ENCODE measurements around the gene AMBRA1.

AMBRA1 gene

GRCh38 chr11:46617134-46617971, 23.5 kb upstream of the AMBRA1 start, which contains the start of the genes ATG13 and HARBI1:
ATG13 (plus strand) TSS chr11:46617553; CDS start chr11:46644292, 26,739 bp downstream.
HARBI1 (minus strand) TSS chr11:46617227; CDS start chr11:46616237, 990 bp downstream.
- TF ChIP-seq CTCF (IDR thresholded peaks at IDR 0.05; ENCODE audit: borderline replicate concordance, extremely low read depth, low read length, poor library complexity, severe bottlenecking) (peak; percentile 89), EZH2 (IDR thresholded peaks at IDR 0.05; ENCODE audit: borderline replicate concordance, low read depth, low read length, severe bottlenecking) (no peak)
- Histone ChIP-seq H2AFZ (ENCODE audit: low read depth, low read length) (peak within 1 kb of the TSS; percentile 94), H4K20me1 (ENCODE audit: insufficient read depth, low read length) (peaks cover 5% of the 10 kb centered on the region; the same call in 1 of the 2 replicates), H3K9ac (ENCODE audit: low read depth, low read length) (peak within 1 kb of the TSS; percentile 93), H3K4me1 (ENCODE audit: insufficient read depth, low read length) (peaks cover 66% of the 10 kb centered on the region), H3K9me3 (ENCODE audit: insufficient read depth, low read length, severe bottlenecking) (no peaks in the 10 kb centered on the region), H3K4me3 (ENCODE audit: low read depth in 1 of 2, low read length in 2 of 2) (peak within 1 kb of the TSS; percentile 55 to 94), H3K36me3 (ENCODE audit: insufficient read depth, low read length) (peaks cover 20% of the 10 kb centered on the region), H3K79me2 (ENCODE audit: insufficient read depth, low read length) (peaks cover 69% of the 10 kb centered on the region), H3K27me3 (ENCODE audit: insufficient read depth, low read length, poor library complexity) (no peaks in the 10 kb centered on the region), H3K4me2 (ENCODE audit: insufficient read depth, low read length) (peak within 1 kb of the TSS; percentile 91), H3K27ac (ENCODE audit: low read length) (peak within 1 kb of the TSS; percentile 98)
- ATAC-seq (ENCODE audit: insufficient read depth, low read depth): peak; percentile 97
- peak; percentile 91 for DNase-seq

GRCh38 chr11:46616551-46617133, 22.8 kb upstream of the AMBRA1 start:
- H3K27ac ChIP-seq (ENCODE audit: low read length): peak overlapping the region; percentile 98
- peak overlapping the region; percentile 93 for H3K9ac ChIP-seq (ENCODE audit: low read depth, low read length)
- H3K79me2 ChIP-seq (ENCODE audit: insufficient read depth, low read length): peaks cover 66% of the 10 kb centered on the region

GRCh38 chr11:46615756-46616155, 21.9 kb upstream of the AMBRA1 start:
- H3K27me3 ChIP-seq (ENCODE audit: insufficient read depth, low read length, poor library complexity): no peaks in the 10 kb centered on the region
- no peak overlapping the region; the same call in 1 of the 2 replicates for H3K9ac ChIP-seq (ENCODE audit: low read depth, low read length)
- no peaks in the 10 kb centered on the region for H3K9me3 ChIP-seq (ENCODE audit: insufficient read depth, low read length, severe bottlenecking)
- no peak for ATAC-seq (ENCODE audit: insufficient read depth, low read depth)
- TF ChIP-seq EZH2 (IDR thresholded peaks at IDR 0.05; ENCODE audit: borderline replicate concordance, low read depth, low read length, severe bottlenecking): no peak
- peaks cover 57% of the 10 kb centered on the region for H3K79me2 ChIP-seq (ENCODE audit: insufficient read depth, low read length)
- H3K4me1 ChIP-seq (ENCODE audit: insufficient read depth, low read length): peaks cover 67% of the 10 kb centered on the region
- H4K20me1 ChIP-seq (ENCODE audit: insufficient read depth, low read length): 0 out of 2 replicates have a peak, but pooled peaks cover 5% of the 10 kb centered on the region
- DNase-seq: no peak
- peak overlapping the region; percentile 91 for H3K4me2 ChIP-seq (ENCODE audit: insufficient read depth, low read length)
- peaks cover 8% of the 10 kb centered on the region for H3K36me3 ChIP-seq (ENCODE audit: insufficient read depth, low read length)
- peak overlapping the region in 1 of 2 experiments; percentile 94; a peak in 1 of 4 replicates for H3K4me3 ChIP-seq (ENCODE audit: low read depth in 1 of 2, low read length in 2 of 2)
- no peak overlapping the region for H3K27ac ChIP-seq (ENCODE audit: low read length)
- no peak overlapping the region for H2AFZ ChIP-seq (ENCODE audit: low read depth, low read length)

More at GRCh38 chr11:46616551-46617133, 22.8 kb upstream of the AMBRA1 start:
- H4K20me1 ChIP-seq (ENCODE audit: insufficient read depth, low read length): peaks cover 5% of the 10 kb centered on the region; the same call in 1 of the 2 replicates
- H2AFZ ChIP-seq (ENCODE audit: low read depth, low read length): peak overlapping the region; percentile 94
- peak overlapping the region; percentile 55 to 94; a peak in 3 of 4 replicates for H3K4me3 ChIP-seq (ENCODE audit: low read depth in 1 of 2, low read length in 2 of 2)
- no peaks in the 10 kb centered on the region for H3K27me3 ChIP-seq (ENCODE audit: insufficient read depth, low read length, poor library complexity)
- ATAC-seq (ENCODE audit: insufficient read depth, low read depth) (no peak), DNase-seq (no peak)
- H3K9me3 ChIP-seq (ENCODE audit: insufficient read depth, low read length, severe bottlenecking): no peaks in the 10 kb centered on the region
- H3K4me2 ChIP-seq (ENCODE audit: insufficient read depth, low read length): peak overlapping the region; percentile 91
- H3K4me1 ChIP-seq (ENCODE audit: insufficient read depth, low read length): peaks cover 73% of the 10 kb centered on the region
- H3K36me3 ChIP-seq (ENCODE audit: insufficient read depth, low read length): peaks cover 17% of the 10 kb centered on the region
- TF ChIP-seq EZH2 (IDR thresholded peaks at IDR 0.05; ENCODE audit: borderline replicate concordance, low read depth, low read length, severe bottlenecking) (no peak), CTCF (IDR thresholded peaks at IDR 0.05; ENCODE audit: borderline replicate concordance, extremely low read depth, low read length, poor library complexity, severe bottlenecking) (no peak)
